ENCODE data around the gene SDK2. TPM values are rescaled to one million over a fixed set of nuclear protein-coding genes. Genes with fewer than 3 reads are reported as not detected.

The SDK2 gene
- polyA plus RNA-seq, 3 donors: 0.01 TPM; not detected in 2

DNA sequence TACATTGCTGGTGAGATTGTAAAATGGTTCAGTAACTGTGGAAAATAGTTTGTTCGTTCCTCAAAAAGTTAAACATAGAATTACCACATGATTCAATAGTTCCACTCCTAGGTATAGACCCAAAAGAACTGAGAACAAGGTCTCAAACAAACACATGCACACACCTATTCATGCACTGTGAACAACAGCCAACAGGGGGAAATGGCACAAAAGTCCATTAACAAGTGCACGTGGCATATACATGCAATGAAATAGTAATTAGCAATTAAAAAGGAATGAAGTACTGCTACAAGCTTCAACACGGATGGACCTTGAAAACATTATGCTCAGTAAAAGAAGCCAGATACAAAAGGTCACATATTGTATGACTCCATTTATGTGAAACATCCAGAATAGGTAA is 23.8 kb downstream of the SDK2 start:
- no peaks in the 10 kb centered on the region for H3K27me3 ChIP-seq (ENCODE audit: control insufficient read depth in 2 of 2, insufficient read depth in 2 of 2, low read length in 2 of 2)
- H3K27me3 Mint-ChIP-seq (ENCODE audit: low read depth in 3 of 3): peaks cover 0 to 10% (median 0%) of the 10 kb centered on the region in 3 donors
- H3K9me3 ChIP-seq (replicated peaks in 1 of 2; ENCODE audit: control insufficient read depth in 1 of 2, insufficient read depth in 1 of 2, low read length in 2 of 2): peaks cover 0 to 4% of the 10 kb centered on the region in 2 donors
- no peaks in the 10 kb centered on the region for H3K36me3 Mint-ChIP-seq
- H3K4me3 Mint-ChIP-seq: no peak overlapping the region
- no peaks in the 10 kb centered on the region for H3K4me1 ChIP-seq (ENCODE audit: control insufficient read depth in 1 of 2, insufficient read depth in 2 of 2, low read length in 2 of 2)
- no peak overlapping the region for H3K4me2 ChIP-seq (replicated peaks; ENCODE audit: extremely low read depth, low read length, poor library complexity, severe bottlenecking)
- peak overlapping the region in 1 of 7 donors; percentile 21 for H3K27ac Mint-ChIP-seq
- H3K36me3 ChIP-seq (replicated peaks in 1 of 2; ENCODE audit: control insufficient read depth in 1 of 2, insufficient read depth in 2 of 2, low read length in 2 of 2): no peaks in the 10 kb centered on the region
- no peaks in the 10 kb centered on the region for H4K20me1 ChIP-seq (ENCODE audit: insufficient read depth, low read length)
- no CpG with 5 or more reads among the region's 3 CpGs for WGBS (ENCODE audit: insufficient coverage)
- H3K27ac ChIP-seq (ENCODE audit: low read depth in 1 of 2, low read length in 2 of 2): no peak overlapping the region
- H3K9ac ChIP-seq (ENCODE audit: insufficient read depth, low read length, poor library complexity, severe bottlenecking): no peak overlapping the region
- H2AFZ ChIP-seq (ENCODE audit: insufficient read depth, low read depth, low read length, poor library complexity, severe bottlenecking): no peak overlapping the region
- H3K4me3 ChIP-seq (replicated peaks in 1 of 3; ENCODE audit: low read depth in 2 of 3, low read length in 3 of 3): no peak overlapping the region
- TF ChIP-seq CTCF (IDR thresholded peaks at IDR 0.05): no peak
- H3K9me3 Mint-ChIP-seq: peaks cover 0 to 11% (median 8%) of the 10 kb centered on the region in 7 donors
- intact Hi-C loops (cut with micrococcal nuclease): no loop called here
- peaks cover 4% of the 10 kb centered on the region for H3K4me1 Mint-ChIP-seq
- H3K79me2 ChIP-seq (ENCODE audit: insufficient read depth, low read length): no peaks in the 10 kb centered on the region
- no peak for DNase-seq

- Histone ChIP-seq H3K4me1 (ENCODE audit: control insufficient read depth in 1 of 2, insufficient read depth in 2 of 2, low read length in 2 of 2) (no peaks in the 10 kb centered on the region), H3K36me3 (replicated peaks in 1 of 2; ENCODE audit: control insufficient read depth in 1 of 2, insufficient read depth in 2 of 2, low read length in 2 of 2) (no peaks in the 10 kb centered on the region), H4K20me1 (ENCODE audit: insufficient read depth, low read length) (no peaks in the 10 kb centered on the region), H3K79me2 (ENCODE audit: insufficient read depth, low read length) (no peaks in the 10 kb centered on the region), H3K27me3 (ENCODE audit: control insufficient read depth in 2 of 2, insufficient read depth in 2 of 2, low read length in 2 of 2) (no peaks in the 10 kb centered on the region), H3K9me3 (replicated peaks in 1 of 2; ENCODE audit: control insufficient read depth in 1 of 2, insufficient read depth in 1 of 2, low read length in 2 of 2) (peaks cover 0 to 4% of the 10 kb centered on the region in 2 donors), H2AFZ (ENCODE audit: insufficient read depth, low read depth, low read length, poor library complexity, severe bottlenecking) (no peak overlapping the region), H3K4me2 (replicated peaks; ENCODE audit: extremely low read depth, low read length, poor library complexity, severe bottlenecking) (no peak overlapping the region), H3K4me3 (replicated peaks in 1 of 3; ENCODE audit: low read depth in 2 of 3, low read length in 3 of 3) (no peak overlapping the region), H3K9ac (ENCODE audit: insufficient read depth, low read length, poor library complexity, severe bottlenecking) (no peak overlapping the region), H3K27ac (ENCODE audit: low read depth in 1 of 2, low read length in 2 of 2) (no peak overlapping the region)
- H3K27me3 Mint-ChIP-seq (ENCODE audit: low read depth in 3 of 3): peaks cover 0 to 10% (median 0%) of the 10 kb centered on the region in 3 donors
- H3K36me3 Mint-ChIP-seq: no peaks in the 10 kb centered on the region
- no peak for TF ChIP-seq CTCF (IDR thresholded peaks at IDR 0.05)
- 96% methylated on average over 4 of the region's 5 CpGs for WGBS (ENCODE audit: insufficient coverage)
- no peak for DNase-seq
- peaks cover 0 to 11% (median 8%) of the 10 kb centered on the region in 7 donors for H3K9me3 Mint-ChIP-seq
- intact Hi-C loops (cut with micrococcal nuclease): no loop called here
- H3K27ac Mint-ChIP-seq: no peak overlapping the region
- H3K4me1 Mint-ChIP-seq: peaks cover 4% of the 10 kb centered on the region
- no peak overlapping the region for H3K4me3 Mint-ChIP-seq
Observed at GRCh38 chr17:73617501-73617900, 26.7 kb downstream of the SDK2 start.
